Left renal cortex interstitium (tissue), 4 donors: ENCODE measurements around the gene DUSP22. TPM values are rescaled to one million over a fixed set of nuclear protein-coding genes. Genes with fewer than 3 reads are reported as not detected.

Experiments
- DNase-seq, 4 donors: peaks; one replicate each; pipeline ENCODE4 v3.0.0-alpha.2; 2013; ENCODE audit warnings: low read depth in 4 of 4, low spot score in 2 of 4, missing footprints in 1 of 4
- polyA plus RNA-seq, 4 donors: library from polyadenylated mRNA; unstranded; fragments of 120-200 nt; gene quantifications; one replicate each; pipeline ENCODE4 v1.2.1, GENCODE V29; 2013; ENCODE audit not compliant: insufficient read length in 4 of 4

The DUSP22 gene
- polyA plus RNA-seq, 4 donors = 22.2 to 25.0 (median 23.2) TPM

DNA sequence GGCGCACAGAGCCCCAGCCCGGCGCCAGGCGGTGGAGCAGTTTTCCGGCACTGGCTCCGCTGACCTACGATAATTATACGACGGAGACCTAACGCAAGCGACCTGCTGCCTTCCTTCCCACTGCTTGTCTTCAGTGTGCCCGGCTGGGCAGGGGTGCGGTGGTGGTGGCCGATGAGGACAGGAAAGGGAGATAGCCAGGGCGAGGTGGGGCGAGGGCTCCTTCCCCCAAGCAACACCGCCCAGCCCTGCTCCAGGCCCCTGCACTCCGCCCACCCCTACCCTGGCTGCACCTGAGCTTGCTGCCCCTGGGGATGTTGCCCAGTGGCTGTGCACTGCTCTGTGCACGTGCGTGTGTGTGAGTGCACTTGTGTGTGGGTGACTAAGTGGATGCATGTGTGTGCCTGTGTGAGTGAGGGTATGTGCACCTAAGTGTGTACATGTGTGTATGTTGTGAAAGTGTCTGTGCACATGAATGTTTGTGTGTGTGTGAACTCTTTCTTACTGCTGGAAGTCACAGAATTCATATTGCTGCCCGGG lies 56.6 kb downstream of the DUSP22 start:
- DNase-seq = no peak

DNA sequence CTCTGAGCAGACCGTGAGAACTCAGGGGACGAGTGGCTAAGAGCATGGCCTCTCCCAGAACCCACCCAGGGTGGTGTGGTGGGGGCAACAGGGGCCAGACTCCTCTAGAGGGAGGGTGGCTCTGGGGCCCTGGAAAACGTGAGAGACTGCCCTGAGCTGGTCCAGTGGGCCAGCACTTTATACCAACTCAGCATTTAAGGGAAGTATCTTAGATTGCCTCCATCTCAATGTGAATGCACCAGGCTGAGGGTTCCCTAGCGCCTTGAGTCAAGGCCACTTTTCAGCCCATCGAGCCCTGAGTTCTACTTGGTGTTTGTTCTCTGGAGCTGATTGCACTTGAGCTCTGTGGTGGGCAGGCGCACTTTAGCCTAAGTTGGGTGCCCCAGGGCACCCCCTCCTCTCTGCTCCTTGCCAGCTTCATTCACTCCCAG lies 57.2 kb downstream of the DUSP22 start:
- no peak for DNase-seq

DNA sequence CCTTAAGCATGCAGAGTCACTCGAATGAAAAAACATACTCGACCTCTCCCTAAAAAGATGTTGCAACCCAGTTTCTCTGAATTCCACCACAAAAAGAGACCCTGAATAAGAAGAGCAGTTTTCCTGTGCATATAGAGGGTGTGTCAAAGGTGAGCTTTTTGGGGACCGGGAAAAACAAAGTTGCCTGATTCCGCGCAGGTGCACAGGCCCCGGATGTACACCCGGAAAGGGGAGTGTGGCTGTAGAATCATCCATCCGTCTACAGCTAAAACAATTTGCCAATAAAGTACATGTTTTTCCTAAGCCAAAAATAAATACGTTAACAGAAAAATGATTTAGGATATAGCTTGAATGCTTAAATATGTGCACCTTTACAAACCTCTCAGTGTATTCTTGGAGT lies 58.1 kb downstream of the DUSP22 start:
- DNase-seq = no peak

GRCh38 chr6:351011-351866 lies 59.0 kb downstream of the DUSP22 start:
- no peak for DNase-seq

DNA sequence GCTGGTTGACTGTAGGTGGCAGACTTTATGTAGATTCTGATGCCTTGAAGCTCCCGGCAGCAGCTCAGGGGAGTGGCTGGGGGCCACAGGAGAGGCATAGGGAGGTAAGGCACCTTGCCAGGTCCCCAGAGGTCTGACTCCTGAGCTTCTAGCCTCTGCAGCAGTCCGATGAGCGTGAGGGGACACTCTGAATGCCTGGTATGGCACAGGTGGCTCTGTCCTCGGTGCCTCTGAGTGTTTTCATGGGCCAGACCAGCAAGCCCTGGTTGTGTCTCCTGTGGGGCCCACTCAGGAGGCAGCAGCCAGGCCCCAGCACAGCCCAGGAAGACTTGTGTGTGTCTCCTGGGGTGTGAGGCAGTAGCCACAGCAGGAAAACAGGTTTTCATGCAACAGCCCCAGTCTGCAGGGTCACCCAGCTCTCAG lies 59.6 kb downstream of the DUSP22 start:
- no peak for DNase-seq

- DNase-seq = no peak
Measured at GRCh38 chr6:352474-352873, 60.2 kb downstream of the DUSP22 start.

- no peak for DNase-seq
Measured at GRCh38 chr6:352896-353470, 60.7 kb downstream of the DUSP22 start.

- DNase-seq = no peak
Measured at GRCh38 chr6:353642-354614, 61.6 kb downstream of the DUSP22 start.

DNA sequence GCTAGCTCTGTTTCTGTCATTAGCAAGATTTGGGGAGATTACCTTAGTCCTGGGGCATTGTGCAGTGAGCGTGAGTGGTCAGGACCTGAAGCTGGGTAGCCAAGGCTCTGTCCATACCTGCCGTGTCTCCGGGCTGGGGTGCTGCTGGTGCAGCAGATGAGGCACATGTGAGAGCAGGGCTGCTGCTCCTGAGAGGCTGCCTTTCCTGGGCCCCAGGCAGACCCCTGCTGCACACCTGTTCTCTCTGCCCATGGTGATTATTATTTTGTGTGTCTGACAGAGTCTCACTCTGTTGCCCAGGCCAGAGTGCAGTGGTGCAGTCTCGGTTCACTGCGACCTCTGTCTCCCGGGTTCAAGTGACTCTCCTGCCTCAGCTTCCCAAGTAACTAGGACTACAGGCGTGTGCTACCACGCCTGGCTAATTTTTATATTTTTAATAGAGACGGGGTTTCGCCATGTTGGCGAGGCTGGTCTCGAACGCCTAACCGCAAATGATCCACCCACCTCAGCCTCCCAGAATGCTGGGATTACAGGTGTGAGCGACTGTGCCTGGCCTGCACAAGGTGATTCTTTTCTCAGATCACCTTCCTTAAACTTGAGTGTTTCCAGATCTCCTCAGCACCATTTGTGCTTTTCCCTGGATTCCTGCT lies 62.5 kb downstream of the DUSP22 start:
- no peak for DNase-seq

DNA sequence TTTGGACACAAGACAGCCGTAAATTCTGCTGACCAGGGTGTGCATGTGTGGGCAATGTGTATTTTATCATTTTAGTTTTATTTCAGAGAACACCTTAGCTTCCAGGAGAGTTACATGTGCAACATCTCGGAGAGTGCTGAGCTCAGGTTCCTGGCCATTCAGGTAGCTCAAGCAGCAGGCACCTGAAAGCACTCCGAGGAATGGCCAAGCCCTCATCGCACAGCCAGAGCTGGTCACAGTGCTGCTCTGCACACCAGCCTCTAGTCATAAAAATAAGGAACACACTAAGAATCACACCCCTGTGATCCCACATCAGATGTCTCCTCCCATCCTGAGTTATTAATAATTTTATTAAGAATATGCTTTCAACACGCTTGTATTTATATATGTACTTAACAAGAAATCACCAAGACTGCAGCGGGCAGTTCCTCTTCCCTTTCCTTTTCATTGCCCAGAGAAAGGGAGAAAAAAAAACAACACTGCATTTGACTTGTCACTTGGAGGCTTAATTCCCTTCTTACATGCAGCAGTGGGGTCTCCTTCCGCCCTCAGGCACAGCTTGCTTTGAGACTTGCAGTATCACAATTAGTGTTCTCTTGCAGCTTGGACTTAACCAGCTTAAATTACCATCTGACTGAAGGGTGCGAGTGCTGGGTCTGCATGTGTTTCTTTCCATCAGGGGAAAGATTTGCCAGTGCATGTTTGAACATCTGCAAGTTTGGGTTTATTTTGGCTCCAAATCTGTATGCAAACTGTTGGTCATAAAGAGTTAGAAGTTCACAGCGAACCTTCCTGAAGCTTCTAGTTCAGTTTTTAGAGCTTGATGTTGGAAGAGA lies 63.3 kb downstream of the DUSP22 start:
- DNase-seq = no peak

DNA sequence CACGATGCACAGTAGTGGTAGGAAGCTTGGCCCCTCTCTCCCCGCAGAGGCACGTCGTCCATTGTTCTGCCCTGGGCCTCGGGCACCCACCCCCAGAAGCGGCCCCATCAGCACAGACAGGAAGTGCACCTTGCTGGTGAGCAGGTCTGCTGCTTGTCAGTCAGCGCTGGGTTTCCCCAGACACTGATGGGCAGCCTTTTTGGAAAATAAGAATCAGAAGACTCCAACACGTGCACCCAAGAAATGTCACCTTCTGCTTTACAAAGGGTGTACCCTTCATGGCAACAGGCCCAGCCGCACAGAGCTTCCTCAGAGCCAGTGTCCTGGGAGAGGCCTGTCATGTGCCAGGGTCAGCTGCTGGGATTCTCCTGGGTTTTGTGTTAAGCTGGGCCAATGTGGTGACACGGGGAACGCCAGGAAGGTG lies 64.6 kb downstream of the DUSP22 start:
- DNase-seq = no peak

- DNase-seq = no peak
Measured at GRCh38 chr6:357261-357790, 65.0 kb downstream of the DUSP22 start.

DNA sequence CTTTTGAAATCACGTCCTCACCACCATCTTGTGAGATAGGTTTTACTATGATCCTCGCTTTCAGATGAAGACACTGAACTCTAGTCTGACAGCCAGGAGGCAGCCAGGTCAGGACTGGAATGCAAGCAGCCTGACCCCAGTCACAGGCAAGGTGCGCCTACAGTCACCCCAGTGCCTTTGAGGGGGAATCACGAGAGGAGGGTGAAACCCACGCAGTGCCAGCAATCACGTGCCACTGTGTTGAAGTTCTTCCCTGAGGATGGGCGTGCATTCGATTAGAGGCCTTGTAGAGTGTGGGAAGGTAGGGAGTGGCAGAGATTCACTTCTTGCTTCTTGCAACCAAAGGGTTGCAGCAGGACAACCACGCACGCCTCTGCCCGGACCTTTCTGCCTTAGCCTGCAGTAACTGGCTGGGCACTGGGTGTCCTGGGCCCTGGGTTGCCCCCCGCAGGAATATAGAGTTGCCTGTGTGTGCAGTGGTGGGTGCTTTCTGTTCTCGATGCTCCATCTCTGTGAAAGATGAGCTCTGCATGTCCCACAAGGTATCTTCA lies 65.6 kb downstream of the DUSP22 start:
- DNase-seq = no peak

GRCh38 chr6:358432-358831 lies 66.1 kb downstream of the DUSP22 start:
- DNase-seq = no peak

DNA sequence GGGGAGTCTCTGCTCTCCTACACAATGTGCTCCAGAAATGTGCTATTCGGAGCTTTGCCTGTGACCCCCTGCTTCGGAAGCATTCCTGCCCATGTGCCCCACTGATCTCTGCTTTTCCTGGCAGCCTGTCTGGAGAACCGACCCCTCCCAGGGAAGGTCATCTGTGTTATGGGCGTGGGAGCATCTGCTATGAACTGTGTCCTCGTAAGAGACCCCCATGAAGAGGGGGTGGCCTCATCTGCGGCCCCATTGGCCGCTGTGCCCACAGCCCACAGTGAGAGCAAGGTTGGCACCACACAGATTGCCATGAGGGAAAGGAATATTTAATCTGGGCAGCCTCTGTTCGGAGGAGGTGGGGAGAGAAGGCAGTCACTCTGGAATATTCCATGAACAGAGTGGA lies 66.6 kb downstream of the DUSP22 start:
- DNase-seq = no peak

DNA sequence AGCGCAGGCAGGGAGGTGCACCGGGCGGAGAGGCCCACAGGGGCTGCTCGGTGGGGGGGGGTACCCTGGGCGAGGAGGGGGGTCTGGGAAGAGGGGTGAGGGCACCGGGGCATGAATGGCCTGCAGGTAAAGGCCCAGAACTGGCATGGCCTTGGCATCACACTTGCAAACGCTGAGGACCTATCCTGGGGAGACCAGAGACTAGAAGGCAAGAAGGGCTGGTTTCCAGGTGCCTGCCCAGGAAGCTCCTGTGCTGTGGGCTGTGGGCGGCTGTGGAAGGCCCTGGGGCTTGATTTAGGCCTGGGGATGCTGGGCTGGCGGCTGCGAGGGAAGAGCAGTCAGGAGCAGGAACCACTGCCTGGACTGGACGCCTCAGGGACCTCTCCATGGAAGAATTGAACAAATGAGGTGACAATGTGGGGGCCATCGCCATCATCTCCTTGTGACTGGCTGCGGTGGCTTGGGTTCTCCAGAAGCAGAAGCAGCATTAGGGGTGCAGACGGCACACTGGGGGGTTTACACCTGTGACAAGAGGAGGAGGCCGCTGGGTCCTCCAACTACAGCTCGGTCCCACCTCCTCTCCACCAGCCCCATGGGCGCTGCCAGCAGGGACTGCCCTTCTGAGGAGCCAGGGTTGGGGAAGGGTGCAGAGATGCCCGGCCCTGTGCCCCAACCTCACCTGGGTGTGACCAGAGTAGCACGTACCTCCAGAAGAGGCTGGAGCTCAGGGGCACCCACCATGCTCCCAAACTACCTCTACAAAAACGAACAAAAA lies 67.2 kb downstream of the DUSP22 start:
- no peak for DNase-seq

- no peak for DNase-seq
Measured at GRCh38 chr6:360349-360748, 68.1 kb downstream of the DUSP22 start.

DNA sequence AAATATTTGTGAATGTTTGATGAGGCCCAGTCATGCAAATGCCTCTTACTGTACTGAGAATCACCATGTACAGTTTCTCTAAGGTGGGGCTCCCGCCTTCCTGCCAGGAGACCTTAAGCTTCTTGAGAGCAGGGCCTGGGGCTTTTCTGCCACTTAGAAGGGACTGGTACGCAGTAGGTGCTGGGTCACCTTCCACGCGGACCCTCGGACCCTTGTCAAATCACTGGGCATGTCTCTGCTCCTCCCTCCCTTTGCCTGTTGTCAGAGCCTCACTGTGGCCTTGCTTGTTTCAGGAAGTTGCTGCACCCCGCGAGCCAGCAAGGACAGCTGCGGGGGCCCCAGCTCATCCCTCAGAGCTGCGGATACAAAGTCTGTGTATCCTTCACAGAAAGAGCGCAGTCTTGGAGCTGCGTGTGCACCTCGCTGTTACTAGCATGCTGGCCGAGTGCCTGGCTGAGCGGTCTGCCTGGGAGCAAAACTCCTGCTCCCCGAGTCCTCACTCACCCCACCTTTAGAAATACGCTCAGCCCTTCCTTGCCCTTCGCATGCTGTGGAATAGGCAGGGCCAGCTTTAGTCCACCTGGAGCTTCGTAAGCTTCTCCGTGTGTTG lies 68.6 kb downstream of the DUSP22 start:
- no peak for DNase-seq
